ENCODE measurements around the gene NWD2. TPM values are rescaled to one million over a fixed set of nuclear protein-coding genes. Genes with fewer than 3 reads are reported as not detected.

The NWD2 gene
- total and polyA plus RNA-seq, 12 donors: under 0.01 to 0.91 (median 0.04) TPM; not detected in 4

GRCh38 chr4:37424753-37425152 lies 180.2 kb downstream of the NWD2 start:
- TF ChIP-seq CTCF (IDR thresholded peaks at IDR 0.05) (no peak), POLR2A (IDR thresholded peaks at IDR 0.05) (no peak)
- DNase-seq: no peak
- intact Hi-C loops (cut with DNase I): no loop called here
- H3K27me3 ChIP-seq: peaks cover 7% of the 10 kb centered on the region
- H3K4me3 ChIP-seq: no peak overlapping the region
- H3K36me3 ChIP-seq (replicated peaks in 1 of 2): no peaks in the 10 kb centered on the region
- H3K27ac ChIP-seq: no peak overlapping the region
- no peaks in the 10 kb centered on the region for H3K4me1 ChIP-seq (replicated peaks in 1 of 2)
- no peaks in the 10 kb centered on the region for H3K9me3 ChIP-seq (replicated peaks in 1 of 3)

GRCh38 chr4:37425857-37426256 lies 181.3 kb downstream of the NWD2 start:
- TF ChIP-seq POLR2A (IDR thresholded peaks at IDR 0.05): no peak
- TF ChIP-seq CTCF (IDR thresholded peaks at IDR 0.05): no peak
- Histone ChIP-seq H3K4me1 (replicated peaks in 1 of 2) (no peaks in the 10 kb centered on the region), H3K27ac (no peak overlapping the region), H3K4me3 (no peak overlapping the region), H3K9me3 (replicated peaks in 1 of 3) (no peaks in the 10 kb centered on the region), H3K27me3 (peaks cover 7% of the 10 kb centered on the region), H3K36me3 (replicated peaks in 1 of 2) (no peaks in the 10 kb centered on the region)
- intact Hi-C loops (cut with DNase I): no loop called here
- DNase-seq: no peak
- WGBS, 4 donors: 53 to 70% (median 66%) methylated on average over 2 of the region's 2 CpGs

GRCh38 chr4:37427193-37427592 lies 182.7 kb downstream of the NWD2 start:
- no peaks in the 10 kb centered on the region for H3K4me1 ChIP-seq (replicated peaks in 1 of 2)
- no peak for TF ChIP-seq POLR2A (IDR thresholded peaks at IDR 0.05)
- no peaks in the 10 kb centered on the region for H3K9me3 ChIP-seq (replicated peaks in 1 of 3)
- H3K27ac ChIP-seq: no peak overlapping the region
- H3K4me3 ChIP-seq: no peak overlapping the region
- 57 to 84% (median 76%) methylated on average over 2 of the region's 2 CpGs for WGBS, 4 donors
- intact Hi-C loops (cut with DNase I): no loop called here
- no peaks in the 10 kb centered on the region for H3K36me3 ChIP-seq (replicated peaks in 1 of 2)
- no peak for DNase-seq
- H3K27me3 ChIP-seq: peaks cover 7% of the 10 kb centered on the region

GRCh38 chr4:37429906-37430305 lies 185.4 kb downstream of the NWD2 start:
- Histone ChIP-seq H3K36me3 (replicated peaks in 1 of 2) (no peaks in the 10 kb centered on the region), H3K9me3 (replicated peaks in 1 of 3) (no peaks in the 10 kb centered on the region), H3K4me3 (no peak overlapping the region), H3K27ac (no peak overlapping the region), H3K27me3 (peaks cover 7% of the 10 kb centered on the region), H3K4me1 (replicated peaks in 1 of 2) (no peaks in the 10 kb centered on the region)
- no peak for DNase-seq
- TF ChIP-seq CTCF (IDR thresholded peaks at IDR 0.05): no peak
- no peak for TF ChIP-seq POLR2A (IDR thresholded peaks at IDR 0.05)
- intact Hi-C loops (cut with DNase I): no loop called here

GRCh38 chr4:37430718-37431416 lies 186.3 kb downstream of the NWD2 start:
- WGBS, 4 donors: 65 to 88% (median 77%) methylated on average over 3 of the region's 3 CpGs
- no peaks in the 10 kb centered on the region for H3K36me3 ChIP-seq (replicated peaks in 1 of 2)
- no peak for TF ChIP-seq POLR2A (IDR thresholded peaks at IDR 0.05)
- TF ChIP-seq CTCF (IDR thresholded peaks at IDR 0.05): no peak

More at GRCh38 chr4:37430718-37431416, 186.3 kb downstream of the NWD2 start:
- no peak for DNase-seq
- no peak overlapping the region for H3K27ac ChIP-seq
- H3K27me3 ChIP-seq: peaks cover 4% of the 10 kb centered on the region
- no peaks in the 10 kb centered on the region for H3K4me1 ChIP-seq (replicated peaks in 1 of 2)
- H3K4me3 ChIP-seq: no peak overlapping the region
- intact Hi-C loops (cut with DNase I): no loop called here
- no peaks in the 10 kb centered on the region for H3K9me3 ChIP-seq (replicated peaks in 1 of 3)

Data from adrenal gland (tissue), 12 donors.